ENCODE data around the gene YWHAQ. TPM values are rescaled to one million over a fixed set of nuclear protein-coding genes. Genes with fewer than 3 reads are reported as not detected.

The YWHAQ gene
- total RNA-seq, 6 experiments from 2014 or later = 70.4 to 105 (median 84.2) TPM

DNA sequence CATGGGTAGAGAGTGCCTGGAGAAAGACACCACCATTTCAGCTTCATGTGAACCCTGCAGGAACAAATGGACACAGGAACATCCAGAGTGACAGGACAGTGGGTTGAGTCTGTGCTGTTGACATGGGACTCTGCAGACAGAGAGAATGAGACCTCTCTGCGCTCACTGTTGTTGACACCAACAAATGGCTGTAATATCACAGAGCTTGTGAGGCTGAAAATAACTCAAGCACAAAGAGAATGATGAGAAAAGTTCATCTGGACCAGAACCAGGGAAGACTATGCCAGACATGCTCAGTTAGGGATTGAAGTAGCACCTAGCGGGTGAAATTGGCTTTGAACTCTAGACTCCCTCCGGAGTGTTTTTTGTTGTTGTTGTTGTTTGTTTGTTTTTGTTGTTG lies 37.0 kb upstream of the YWHAQ start:
- H3K4me3 ChIP-seq = no peak overlapping the region
- intact Hi-C loops (cut with DNase I) = no loop called here
- H3K27ac ChIP-seq = no peak overlapping the region
- TF ChIP-seq POLR2A (IDR thresholded peaks at IDR 0.05) = no peak
- TF ChIP-seq, protein P1, sequence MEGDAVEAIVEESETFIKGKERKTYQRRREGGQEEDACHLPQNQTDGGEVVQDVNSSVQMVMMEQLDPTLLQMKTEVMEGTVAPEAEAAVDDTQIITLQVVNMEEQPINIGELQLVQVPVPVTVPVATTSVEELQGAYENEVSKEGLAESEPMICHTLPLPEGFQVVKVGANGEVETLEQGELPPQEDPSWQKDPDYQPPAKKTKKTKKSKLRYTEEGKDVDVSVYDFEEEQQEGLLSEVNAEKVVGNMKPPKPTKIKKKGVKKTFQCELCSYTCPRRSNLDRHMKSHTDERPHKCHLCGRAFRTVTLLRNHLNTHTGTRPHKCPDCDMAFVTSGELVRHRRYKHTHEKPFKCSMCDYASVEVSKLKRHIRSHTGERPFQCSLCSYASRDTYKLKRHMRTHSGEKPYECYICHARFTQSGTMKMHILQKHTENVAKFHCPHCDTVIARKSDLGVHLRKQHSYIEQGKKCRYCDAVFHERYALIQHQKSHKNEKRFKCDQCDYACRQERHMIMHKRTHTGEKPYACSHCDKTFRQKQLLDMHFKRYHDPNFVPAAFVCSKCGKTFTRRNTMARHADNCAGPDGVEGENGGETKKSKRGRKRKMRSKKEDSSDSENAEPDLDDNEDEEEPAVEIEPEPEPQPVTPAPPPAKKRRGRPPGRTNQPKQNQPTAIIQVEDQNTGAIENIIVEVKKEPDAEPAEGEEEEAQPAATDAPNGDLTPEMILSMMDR (IDR thresholded peaks at IDR 0.05) = no peak
- no peak for DNase-seq
- no peaks in the 10 kb centered on the region for H3K27me3 ChIP-seq
- WGBS (ENCODE audit: insufficient coverage, low coverage, low lambda C conversion rate, missing lambda C conversion rate) = 90% methylated on average over 3 of the region's 3 CpGs
- no peak for ATAC-seq
- no peaks in the 10 kb centered on the region for H3K9me3 ChIP-seq
- H3K4me1 ChIP-seq = no peaks in the 10 kb centered on the region
- no peaks in the 10 kb centered on the region for H3K36me3 ChIP-seq

DNA sequence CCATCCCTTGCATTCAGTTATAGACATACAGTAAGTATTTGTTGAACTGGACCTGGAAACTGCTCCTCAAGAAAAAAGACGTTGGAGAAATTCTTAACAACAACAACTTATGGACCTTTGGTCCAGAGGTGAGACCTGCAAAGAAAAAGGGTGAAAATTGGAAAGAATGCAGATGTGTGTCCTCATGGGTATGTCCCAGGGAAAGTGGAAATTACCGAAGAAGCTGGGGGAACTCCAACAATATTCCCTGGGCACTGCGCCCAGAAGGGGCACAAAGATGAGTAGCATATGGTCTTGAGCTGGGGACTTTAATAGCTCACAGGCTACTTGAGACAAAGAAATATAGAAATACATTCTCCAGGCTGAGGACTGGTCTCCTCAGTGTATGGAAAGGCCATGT lies 35.5 kb upstream of the YWHAQ start:
- DNase-seq = no peak
- Histone ChIP-seq H3K4me1 (no peaks in the 10 kb centered on the region), H3K4me3 (no peak overlapping the region), H3K9me3 (no peaks in the 10 kb centered on the region), H3K27me3 (no peaks in the 10 kb centered on the region), H3K27ac (no peak overlapping the region), H3K36me3 (no peaks in the 10 kb centered on the region)
- WGBS (ENCODE audit: insufficient coverage, low coverage, low lambda C conversion rate, missing lambda C conversion rate) = 42% methylated on average over 3 of the region's 3 CpGs
- TF ChIP-seq POLR2A (IDR thresholded peaks at IDR 0.05) = no peak
- TF ChIP-seq, protein P1 (IDR thresholded peaks at IDR 0.05) = no peak
- no peak for ATAC-seq
- intact Hi-C loops (cut with DNase I) = no loop called here

DNA sequence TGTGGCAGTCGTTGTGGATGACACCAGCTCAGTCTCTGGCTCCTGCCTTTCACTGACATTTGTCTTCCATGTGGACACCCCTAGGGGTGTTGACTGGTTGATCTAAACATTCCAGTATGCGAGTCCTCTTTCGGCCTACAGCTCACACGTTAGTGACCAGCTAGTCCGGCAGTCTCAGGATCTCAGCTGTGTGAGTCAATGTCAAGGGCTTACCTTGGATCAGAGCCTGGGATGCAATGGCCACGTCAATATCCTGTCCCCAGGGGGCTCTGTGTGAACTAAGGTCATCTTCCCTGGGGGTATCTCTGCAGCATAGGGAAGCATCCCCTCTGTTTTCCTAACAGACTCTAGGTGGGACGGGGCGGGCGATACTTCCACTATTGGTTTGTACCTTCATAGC lies 35.1 kb upstream of the YWHAQ start:
- H3K4me3 ChIP-seq = no peak overlapping the region
- no peak for DNase-seq
- H3K9me3 ChIP-seq = no peaks in the 10 kb centered on the region
- 20% methylated on average over 1 of the region's 9 CpGs for WGBS (ENCODE audit: insufficient coverage, low coverage, low lambda C conversion rate, missing lambda C conversion rate)
- TF ChIP-seq, protein P1 (IDR thresholded peaks at IDR 0.05) = no peak
- no peak for TF ChIP-seq POLR2A (IDR thresholded peaks at IDR 0.05)
- no peak overlapping the region for H3K27ac ChIP-seq
- H3K36me3 ChIP-seq = no peaks in the 10 kb centered on the region
- H3K27me3 ChIP-seq = no peaks in the 10 kb centered on the region
- no peak for ATAC-seq
- intact Hi-C loops (cut with DNase I) = no loop called here
- H3K4me1 ChIP-seq = no peaks in the 10 kb centered on the region

DNA sequence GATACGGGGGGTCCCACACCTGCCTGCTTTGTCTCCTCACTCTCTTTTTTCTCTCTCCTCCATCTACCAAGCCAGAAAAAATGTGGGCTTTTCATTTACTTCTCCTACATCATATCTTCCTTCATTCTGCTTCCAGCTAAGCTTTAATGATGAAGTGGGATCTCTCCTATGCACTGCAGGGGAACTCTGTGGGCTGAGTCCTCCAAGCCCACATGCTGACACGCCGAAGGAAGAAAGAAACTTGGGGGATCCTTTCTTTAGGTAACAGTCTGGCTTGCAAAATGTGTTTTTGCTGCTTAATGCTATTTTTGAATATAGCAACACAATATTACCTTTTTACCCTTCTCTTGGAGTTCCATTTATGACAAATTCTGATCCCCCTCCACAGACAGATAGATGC lies 33.6 kb upstream of the YWHAQ start:
- H3K27me3 ChIP-seq = no peaks in the 10 kb centered on the region
- TF ChIP-seq, protein P1 (IDR thresholded peaks at IDR 0.05) = no peak
- no peak for TF ChIP-seq POLR2A (IDR thresholded peaks at IDR 0.05)
- no peaks in the 10 kb centered on the region for H3K4me1 ChIP-seq
- WGBS (ENCODE audit: insufficient coverage, low coverage, low lambda C conversion rate, missing lambda C conversion rate) = 76% methylated on average over 2 of the region's 3 CpGs
- DNase-seq = no peak
- no peak overlapping the region for H3K27ac ChIP-seq
- intact Hi-C loops (cut with DNase I) = no loop called here
- no peak for ATAC-seq
- H3K36me3 ChIP-seq = no peaks in the 10 kb centered on the region
- H3K9me3 ChIP-seq = no peaks in the 10 kb centered on the region
- no peak overlapping the region for H3K4me3 ChIP-seq
